ENCODE results near the gene PKN3.
A peak's percentile ranks its signal among the peaks of the same experiment; 100 is the strongest.
"Not testable (repeated sequence)": the region's sequence is repeated elsewhere in the genome, so short reads cannot be mapped to it uniquely, and the experiment has no call there.

Gene PKN3

DNA sequence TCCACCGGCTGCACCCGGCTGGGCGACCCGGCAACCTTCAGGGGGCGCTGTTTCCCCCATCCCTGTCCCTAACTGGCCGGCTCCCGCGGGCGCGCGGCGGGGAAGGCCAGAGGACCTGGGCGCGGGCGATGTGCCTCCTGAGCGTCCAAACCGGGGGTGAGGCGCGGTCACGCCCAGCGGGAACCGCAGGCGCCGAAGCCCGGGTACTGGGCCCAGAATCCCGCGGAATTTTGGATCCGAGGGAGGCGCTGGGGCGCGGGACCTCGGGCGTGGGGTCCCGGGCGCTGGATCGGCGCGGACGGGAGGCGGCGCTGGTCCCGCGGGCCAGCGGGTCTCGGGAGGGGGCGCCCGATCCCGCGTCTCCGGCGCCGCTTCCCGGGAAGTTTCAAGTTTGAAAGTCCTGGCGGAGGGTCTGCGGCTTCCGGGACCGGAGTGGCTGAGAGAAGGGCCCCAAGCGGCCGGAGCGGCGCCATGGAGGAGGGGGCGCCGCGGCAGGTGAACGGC lies at the start of gene PKN3:
Gene PKN3 (plus strand): TSS at position 59 of the 504 bp plus-strand sequence. CDS start 413 bp downstream, at position 472.
- peak; percentile 95 for DNase-seq

DNA sequence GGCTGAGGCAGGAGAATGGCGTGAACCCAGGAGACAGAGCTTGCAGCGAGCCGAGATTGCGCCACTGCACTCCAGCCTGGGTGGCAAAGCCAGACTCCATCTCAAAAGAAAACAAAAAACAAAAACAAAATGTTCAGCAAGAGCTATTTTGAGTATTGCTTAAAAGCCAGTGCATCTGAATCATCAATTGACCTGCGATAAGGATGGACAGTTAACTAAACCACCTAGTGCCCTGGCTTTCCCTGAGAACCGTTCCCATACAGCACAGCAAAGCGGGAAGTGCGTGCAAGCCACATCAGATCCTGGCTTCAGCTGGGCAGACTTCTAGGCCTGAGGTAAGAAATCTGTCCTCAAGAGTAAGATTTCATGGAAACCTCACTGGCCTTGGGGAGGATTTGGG lies 48.4 kb upstream of the PKN3 start:
- no peak for DNase-seq

GRCh38 chr9:128654481-128654880 lies 47.8 kb upstream of the PKN3 start:
- DNase-seq, result no peak

DNA sequence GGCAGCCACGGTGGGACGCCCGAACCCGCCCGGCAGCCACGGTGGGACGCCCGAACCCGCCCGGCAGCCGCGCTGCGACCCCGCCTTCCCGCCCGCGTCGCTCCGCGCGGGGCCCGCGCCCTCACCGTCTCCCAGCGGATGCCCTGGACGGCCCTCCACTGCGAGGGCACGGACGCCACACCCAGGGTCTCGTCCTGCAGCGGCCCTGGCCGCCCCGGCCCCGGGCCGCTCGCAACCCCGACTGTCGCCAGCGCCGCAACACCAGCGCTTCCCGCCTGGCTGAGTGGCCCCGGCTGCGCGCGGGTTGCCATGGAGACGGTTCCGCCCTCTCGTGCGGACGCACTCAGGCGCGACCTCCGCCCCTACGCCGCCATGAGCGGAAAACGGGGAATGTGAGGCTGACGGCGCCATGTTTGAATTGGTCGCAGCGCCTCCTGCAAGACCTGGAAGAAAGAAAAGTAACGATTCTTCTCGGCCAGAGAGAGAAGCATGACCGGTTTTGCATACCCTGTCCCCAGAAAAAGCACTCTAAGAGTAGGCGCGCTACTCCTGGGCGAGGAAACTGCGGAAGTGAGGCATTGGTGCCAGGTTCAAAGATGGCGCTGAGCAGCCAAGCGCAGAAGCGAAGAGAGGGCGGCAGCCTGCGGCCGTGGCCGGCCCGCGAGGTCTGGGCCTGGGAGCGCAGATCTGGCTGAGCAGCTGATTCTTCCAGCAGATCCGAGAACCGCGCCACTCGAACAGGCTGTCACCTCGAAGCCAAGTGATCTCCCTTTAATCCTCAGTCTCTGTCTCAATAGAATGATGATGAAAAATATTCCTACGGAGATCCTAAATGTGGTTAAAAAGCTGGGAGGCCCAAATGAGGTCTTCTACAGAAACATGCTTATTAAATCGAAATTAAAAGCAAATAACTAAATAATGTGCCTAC lies 45.6 kb upstream of the PKN3 start, which contains the start of gene DYNC2I2:
Gene DYNC2I2 (minus strand): TSS at position 432 of the 928 bp plus-strand sequence. CDS start 121 bp downstream, at position 311.
- peak; percentile 97 for DNase-seq

GRCh38 chr9:128657344-128657704 lies 45.0 kb upstream of the PKN3 start:
- no peak for DNase-seq

DNA sequence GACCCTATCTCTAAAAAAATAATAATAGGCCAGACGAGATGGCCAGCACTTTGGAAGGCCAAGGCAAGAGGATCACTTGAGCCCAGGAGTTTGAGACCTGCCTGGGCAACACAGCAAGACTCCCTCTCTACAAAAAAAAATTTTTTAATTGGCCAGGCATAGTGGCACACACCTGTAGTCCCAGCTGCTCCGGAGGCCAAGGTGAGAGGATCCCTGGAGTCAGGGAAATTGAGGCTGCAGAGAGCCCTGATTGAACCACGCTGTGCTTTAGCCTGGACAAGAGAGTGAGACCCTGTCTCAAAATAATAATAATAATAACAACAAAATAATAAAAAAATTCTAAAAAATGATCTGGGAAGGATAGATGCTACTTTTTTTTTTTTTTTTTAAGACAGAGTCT lies 44.5 kb upstream of the PKN3 start:
- no peak for DNase-seq

DNA sequence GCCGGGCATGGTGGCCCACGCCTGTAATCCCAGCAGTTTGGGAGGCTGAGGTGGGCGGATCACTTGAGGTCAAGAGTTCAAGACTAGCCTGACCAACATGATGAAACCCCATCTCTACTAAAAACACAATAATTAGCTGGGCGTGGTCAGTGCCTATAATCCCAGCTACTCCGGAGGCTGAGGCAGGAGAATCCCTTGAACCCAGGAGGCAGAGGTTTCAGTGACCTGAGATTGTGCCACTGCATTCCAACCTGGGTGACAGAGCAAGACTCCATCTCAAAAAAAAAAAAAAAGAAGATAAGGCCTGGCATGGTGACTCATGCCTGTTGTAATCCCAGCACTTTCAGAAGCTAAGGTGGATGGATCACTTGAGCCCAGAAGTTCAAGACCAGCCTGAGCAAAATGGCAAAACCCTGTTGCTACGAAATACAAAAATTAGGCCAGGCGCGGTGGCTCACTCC lies 35.8 kb upstream of the PKN3 start:
- DNase-seq, result not testable (repeated sequence)

- no peak for DNase-seq
These were observed 32.5 kb upstream of the PKN3 start for GRCh38 chr9:128669786-128670185.

DNA sequence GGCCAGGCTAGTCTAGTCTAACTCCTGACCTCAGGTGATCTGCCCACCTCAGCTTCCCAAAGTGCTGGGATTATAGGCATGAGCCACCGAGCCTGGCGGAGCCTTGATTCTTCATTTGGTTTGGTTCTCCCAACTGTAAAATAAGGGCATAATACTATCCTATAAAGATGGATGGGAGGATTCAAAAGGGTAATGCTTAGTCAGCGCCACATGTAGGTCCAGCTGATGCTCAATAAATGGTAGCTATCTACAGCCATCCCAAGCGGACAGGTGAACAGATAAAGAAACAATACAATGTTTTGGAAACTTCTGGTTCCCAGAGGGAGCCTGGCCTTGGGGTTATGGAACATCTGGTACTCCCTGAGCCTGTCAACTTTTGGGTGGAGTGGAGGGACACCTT lies 26.9 kb upstream of the PKN3 start:
- DNase-seq, result no peak

DNA sequence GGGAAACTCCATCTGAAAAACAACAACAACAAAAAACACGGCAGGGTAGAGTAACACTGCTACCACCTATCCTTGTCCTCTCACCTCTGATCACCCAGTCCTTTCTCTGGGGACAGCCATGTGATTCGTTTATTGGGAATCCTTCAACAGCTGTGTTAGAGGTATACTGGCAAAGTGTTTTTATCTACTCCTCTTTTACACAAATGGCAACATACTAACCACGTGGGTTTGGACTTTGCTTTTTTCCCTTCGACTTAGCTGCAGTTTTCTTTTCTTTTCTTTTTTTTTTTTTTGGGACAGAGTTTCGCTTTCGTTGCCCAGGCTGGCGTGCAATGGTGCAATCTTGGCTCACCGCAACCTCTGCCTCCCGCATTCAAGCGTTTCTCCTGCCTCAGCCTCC lies 24.5 kb upstream of the PKN3 start:
- no peak for DNase-seq

DNA sequence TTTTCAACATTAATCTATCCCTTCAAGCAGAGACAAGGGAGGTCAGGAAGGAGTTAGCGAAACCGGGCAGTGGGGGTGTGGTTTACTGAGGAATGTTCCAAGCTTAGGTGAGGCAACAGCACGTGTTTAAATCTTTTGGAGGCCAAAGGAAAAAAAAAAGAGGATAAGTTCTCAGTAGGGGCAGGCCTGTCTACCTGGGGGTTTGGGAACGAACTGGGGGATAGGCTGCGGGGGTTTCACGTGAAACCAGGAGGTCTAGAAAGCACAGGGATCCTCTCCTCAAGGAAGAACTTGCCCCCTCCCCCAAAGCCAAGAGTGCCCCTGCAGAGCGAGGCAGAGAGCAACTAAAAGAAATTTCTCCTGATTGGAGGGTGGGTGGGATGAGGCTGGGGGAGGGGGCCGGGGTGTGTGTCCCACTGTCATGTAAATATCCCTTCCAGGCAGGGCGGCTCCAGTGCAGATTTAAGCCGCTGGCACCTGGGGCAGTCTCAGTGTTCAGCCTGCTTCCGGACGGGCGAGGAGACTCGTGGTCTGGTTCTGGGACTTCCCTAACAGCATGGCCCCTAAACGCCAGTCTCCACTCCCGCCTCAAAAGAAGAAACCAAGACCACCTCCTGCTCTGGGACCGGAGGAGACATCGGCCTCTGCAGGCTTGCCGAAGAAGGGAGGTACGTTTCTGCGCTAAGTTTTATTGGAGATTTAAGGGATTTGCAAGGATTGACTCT lies 18.8 kb upstream of the PKN3 start:
- DNase-seq, result peak; percentile 63

GRCh38 chr9:128684065-128684324 lies 18.3 kb upstream of the PKN3 start:
- no peak for DNase-seq

GRCh38 chr9:128684325-128685199 lies 17.7 kb upstream of the PKN3 start:
- DNase-seq, result peak; percentile 82

DNA sequence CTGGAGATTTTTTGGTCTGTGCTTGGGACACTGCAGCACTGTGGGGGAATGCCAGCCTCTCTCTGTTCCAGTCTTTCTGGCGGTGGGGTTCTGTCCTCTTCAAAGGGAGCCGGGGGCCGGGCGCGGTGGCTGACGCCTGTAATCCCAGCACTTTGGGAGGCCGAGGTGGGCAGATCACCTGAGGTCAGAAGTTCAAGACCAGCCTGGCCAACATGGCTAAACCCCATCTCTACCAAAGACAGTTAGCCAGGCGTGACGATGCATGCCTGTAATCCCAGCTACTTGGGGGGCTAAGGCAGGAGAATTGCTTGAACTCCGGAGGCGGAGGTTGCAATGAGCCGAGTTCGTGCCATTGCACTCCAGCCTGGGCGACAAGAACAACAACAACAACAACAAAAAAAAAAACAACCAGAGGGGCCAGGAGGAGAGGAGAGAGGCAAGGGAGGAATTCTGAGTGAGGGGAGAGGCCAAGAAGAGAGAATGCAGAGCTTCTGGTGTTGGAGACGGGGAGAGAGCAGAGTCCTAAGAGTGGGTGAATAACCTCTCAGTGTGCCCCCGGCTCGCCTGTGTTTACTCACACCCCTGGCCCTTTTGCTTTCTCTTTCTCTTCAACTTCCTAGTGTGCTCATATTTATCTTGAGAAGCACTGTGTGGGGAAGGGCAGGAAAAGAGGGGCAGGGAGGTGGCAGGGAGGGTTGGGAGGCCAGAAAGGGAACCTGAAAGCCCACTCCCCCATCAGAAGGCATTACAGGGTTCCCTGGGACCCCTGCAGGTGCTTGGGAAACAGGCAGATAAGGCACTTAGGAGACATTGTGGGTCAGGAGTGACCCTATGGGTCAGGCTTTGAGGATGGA lies 16.4 kb upstream of the PKN3 start:
- DNase-seq, result peak; percentile 76

- DNase-seq, result no peak
These were observed 14.8 kb upstream of the PKN3 start for GRCh38 chr9:128687453-128687852.

DNA sequence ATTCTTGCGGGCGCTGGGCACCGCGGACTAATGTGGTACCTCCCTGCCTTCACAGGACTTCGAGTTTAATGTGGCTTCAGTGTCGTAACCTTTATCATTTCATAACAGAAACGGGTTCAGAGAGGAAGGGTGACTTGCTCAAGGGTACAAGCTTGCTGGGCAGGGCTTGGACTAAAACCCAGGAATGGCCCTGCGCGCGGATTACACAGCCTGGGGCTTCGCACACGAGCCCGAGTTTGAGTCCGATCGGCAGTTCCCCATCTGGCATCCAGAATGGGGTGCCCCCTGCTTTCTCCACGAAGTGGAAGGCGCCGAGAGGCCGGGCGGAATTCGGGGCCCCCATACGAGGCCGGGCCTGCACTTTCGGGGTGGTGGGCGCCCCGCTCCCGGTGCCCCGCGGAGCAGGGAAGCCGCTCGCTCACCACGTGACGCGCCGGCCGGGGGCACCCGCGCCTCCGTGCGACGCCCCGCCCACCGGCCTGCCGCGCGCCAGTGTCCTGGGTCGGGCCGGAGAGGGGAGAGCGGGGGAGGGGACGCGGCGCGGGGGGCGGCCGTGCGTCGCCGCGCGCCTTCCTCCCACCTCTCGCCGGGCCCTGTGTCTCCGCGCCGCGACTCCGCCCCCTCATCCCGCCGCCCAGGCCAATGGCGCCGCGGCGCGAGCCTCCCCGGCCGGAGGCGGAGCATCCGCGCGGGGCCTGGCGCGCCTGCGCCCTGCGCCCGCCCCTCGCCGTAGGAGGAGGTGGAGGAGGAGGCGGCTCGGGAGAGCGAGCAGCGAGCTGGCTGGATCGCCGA lies 13.6 kb upstream of the PKN3 start, which contains the start of gene SET:
Gene SET (plus strand): TSS at position 722 of the 792 bp plus-strand sequence. CDS start 361 bp downstream, outside the sequence.
- peak; percentile 97 for DNase-seq

DNA sequence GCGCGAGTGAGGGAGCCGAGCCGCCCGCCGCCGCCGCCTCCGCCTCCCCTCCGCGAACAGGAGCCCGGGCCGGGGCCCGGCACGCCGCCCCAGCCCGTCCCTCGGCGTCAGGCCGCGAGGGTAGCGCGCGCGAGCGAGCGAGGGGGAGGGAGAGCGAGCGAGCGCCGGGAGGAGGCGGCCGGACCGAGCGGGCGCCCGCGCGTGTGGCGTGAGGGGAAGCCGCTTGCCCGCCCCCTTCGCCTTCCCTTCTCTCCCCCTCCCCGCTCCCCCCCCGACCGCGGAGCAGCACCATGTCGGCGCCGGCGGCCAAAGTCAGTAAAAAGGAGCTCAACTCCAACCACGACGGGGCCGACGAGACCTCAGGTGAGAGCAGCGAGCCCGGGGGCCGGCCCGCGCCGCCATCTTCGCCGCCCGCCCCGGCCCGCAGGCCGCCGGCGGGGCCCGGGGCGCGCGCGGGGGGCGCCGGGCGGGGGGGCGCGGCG lies 13.0 kb upstream of the PKN3 start:
- DNase-seq, result peak; percentile 65

GRCh38 chr9:128689820-128690683 lies 12.3 kb upstream of the PKN3 start:
- DNase-seq, result peak; percentile 72

DNA sequence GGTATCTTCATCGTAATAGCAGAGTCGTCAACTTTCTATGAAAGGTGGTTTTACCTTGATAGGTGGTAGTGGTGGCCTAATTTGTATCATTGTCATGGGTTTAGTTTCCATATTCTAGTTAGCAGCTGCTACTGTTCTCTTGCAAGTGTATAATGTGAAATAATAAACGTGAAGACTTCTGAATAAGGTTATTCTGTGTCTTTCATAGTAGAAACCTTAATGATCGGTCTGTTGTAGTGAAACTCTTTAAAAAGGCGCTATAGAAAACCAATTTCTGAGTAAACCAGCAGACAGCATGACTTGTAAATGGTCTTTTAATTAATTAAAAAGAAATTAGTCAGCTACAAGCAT lies 11.6 kb upstream of the PKN3 start:
- no peak for DNase-seq

DNA sequence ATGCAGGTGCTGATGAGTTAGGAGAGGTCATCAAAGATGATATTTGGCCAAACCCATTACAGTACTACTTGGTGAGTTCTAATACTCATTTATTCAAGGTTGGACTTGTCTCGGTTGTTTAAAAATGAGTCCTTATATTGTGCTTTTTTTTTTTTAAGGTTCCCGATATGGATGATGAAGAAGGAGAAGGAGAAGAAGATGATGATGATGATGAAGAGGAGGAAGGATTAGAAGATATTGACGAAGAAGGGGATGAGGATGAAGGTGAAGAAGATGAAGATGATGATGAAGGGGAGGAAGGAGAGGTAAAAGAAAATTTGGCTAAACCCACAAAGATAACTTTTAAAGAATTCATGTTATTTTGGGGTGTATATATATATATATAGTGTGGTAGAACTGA lies 8.6 kb upstream of the PKN3 start:
- not testable (repeated sequence) for DNase-seq

Measured in hematopoietic multipotent progenitor cell treated with erythropoietin and hydrocortisone succinate and interleukin-3 and kit ligand, for 6 days (in vitro differentiated cells).